Left cardiac atrium (tissue), 4 donors: ENCODE results near the gene SPAG16. TPM values are rescaled to one million over a fixed set of nuclear protein-coding genes. Genes with fewer than 3 reads are reported as not detected.

Experiments used
- ATAC-seq, 2 donors: fragments of 200-7000 bp; cut with Tn5 transposase; one replicate each; pipeline ENCODE4 v1.9.1; 2020; ENCODE audit warnings: mild to moderate bottlenecking in 2 of 2, moderate library complexity in 2 of 2
- DNase-seq: peaks from one replicate; pipeline ENCODE4 v3.0.0-alpha.2; 2020
- intact Hi-C, 2 donors: fragments of 100-400 bp; cut with DNase I; formaldehyde crosslinking; loops; one replicate each; pipeline versions ENCODE4 v1.14.1 to v1.15.1; 2022 to 2023
- total RNA-seq, 2 donors: library from RNA; stranded (reverse); fragmentation: NEBNext Ultra II Directional; extraction: Animal tissue kit (Norgen Biotek cat#: 25700); gene quantifications; one replicate each; pipeline ENCODE4 v1.2.1, GENCODE V29; 2021
- donor health status: DM: no; HTN: yes; CAD: no.
- donor health status: DM: no; HTN: yes; CAD: no; lungs with severe emphysema.
- donor health status: DM: yes; HTN: yes; CAD: no.
- donor health status: Dilated cardiomyopathy.

The SPAG16 gene
- total RNA-seq, 2 donors from 2014 or later, result 16.8 to 18.6 TPM

DNA sequence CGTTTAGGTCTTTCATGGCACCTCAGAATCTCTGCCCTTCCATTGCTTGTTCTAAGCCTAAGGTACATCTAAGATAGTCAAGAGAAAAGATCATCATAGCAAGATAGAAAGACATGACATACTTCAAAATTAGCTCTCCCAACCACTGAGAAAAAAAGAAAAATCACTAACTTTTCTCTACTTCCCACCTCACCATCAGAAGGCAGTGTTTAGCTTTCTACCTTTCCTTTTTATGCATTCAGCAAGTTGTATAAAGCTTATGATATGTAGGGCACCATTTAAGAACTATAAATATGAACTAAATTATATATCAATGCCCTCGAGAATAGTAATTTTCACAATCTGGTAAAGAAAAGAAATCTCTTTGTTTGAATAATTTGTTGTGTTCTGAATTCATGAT, 794.8 kb downstream of the SPAG16 start:
- intact Hi-C loops, result no loop called here
- ATAC-seq (no peak), DNase-seq (no peak)

DNA sequence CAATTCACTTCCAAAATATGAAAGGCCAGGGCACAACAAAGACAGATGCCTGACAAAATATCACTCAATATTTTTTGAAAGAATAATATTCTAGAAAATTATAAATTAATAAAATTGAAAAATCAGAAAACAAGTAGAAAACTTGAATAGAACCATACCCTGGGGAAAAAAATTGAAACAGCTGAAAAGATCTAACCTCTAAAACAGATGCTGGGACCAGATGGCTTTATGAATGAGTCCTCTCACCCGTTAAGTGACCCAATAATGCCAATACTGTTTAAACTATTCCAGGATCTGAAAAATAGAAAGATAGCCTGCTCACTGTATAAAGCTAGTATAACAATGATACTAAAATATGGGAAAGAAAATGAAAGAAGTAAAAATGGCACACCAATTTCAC, 804.3 kb downstream of the SPAG16 start:
- intact Hi-C loops, result no loop called here
- DNase-seq (no peak), ATAC-seq (no peak)

DNA sequence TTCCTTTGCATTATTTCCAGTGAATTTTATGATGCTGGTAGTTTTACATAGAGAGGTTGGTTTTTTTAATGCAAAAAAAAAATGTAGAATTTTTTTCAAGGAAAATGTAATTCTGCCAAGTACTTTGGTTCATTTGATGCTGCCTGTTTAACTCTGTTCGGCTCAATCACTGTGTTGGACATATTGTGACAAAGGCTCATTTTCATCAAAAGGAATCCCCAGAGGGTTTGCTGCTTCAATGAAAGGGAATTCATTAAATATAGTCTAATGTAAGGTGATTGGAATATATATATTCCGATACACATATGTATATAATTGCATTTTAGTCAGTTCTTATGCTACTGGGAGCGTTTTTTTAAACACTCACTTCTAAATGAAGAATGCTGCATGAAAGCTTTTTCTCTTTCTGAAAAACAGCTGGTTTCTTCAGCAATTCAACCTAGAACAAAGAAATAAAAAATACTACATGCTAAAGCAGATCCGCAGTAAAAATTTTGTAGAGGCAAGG, 812.0 kb downstream of the SPAG16 start:
- intact Hi-C loops, result no loop called here

DNA sequence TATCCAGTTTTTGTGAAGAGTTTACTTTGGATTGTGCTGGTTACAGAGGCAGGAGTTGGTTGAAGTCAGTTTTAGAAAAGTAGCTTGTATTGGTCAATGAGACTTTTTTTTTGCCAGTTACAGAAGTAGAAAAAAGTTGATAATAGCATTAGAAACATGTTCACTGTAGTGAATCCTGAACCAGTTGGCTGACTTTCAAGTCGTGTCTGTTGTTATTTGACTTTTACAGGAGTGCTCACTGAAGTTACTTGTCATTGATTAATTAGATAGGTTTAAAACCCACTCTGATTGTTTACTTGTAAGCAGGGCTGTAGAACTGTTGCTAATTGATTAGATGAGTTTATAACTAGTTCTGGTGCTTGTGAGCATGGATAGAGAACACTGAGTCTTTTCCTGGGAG, 814.5 kb downstream of the SPAG16 start:
- DNase-seq (no peak), ATAC-seq (no peak)
- intact Hi-C loops, result no loop called here

More for the DNA sequence above, 812.0 kb downstream of the SPAG16 start:
- ATAC-seq (no peak), DNase-seq (no peak)

DNA sequence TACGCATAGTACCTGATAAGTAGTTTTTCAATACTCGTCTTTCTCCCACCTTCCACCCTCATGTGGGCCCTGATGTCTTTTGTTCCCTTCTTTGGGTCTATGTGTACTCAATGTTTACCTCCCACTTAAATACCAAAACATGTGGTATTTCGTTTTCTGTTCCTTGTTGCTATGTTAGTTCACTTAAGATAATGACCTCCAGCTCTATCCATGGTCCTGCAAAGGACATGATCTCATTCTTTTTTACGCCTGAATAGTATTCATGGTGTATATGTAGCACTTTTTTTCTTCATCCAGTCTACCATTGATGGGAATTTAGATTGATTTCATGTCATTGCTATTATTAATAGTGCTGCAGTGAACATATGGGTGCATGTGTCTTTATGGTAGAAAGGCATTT, 816.2 kb downstream of the SPAG16 start:
- no peak for DNase-seq
- ATAC-seq, result no peak
- intact Hi-C loops, result no loop called here

DNA sequence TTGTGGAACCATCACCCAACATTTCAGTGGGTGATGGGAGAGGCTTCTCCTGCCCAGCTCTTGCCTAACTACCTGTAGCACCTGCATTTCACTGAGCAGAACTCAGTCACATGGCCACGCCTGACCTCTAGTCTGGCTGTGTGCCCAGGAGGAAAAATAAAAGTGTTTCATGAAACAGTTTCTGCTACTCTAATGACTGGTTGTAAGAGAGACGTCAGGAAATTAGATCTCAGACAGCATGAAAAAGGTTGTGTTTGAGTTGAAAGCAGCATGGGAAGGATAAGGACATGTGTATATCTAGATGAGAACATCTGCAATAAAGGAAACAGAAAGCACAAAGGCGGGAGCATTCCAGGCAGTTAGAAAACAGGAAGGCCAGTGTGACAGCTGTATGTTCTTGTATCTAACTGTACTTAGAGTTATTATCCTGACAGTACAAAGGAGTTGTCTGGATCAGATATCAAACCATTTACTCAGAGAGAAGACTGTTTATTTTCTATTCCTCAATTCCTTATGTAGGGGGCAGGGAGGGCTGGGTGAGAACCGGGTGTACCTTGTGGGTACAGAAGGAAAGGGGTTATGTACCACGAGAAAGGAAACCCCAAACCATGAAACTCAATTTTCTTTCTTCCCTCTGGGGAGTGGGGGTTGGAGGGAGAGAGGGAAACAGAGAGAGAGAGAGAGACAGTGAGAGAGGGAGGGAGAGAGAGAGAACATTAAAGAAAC, 819.2 kb downstream of the SPAG16 start:
- intact Hi-C loops, result no loop called here
- ATAC-seq (no peak), DNase-seq (no peak)

DNA sequence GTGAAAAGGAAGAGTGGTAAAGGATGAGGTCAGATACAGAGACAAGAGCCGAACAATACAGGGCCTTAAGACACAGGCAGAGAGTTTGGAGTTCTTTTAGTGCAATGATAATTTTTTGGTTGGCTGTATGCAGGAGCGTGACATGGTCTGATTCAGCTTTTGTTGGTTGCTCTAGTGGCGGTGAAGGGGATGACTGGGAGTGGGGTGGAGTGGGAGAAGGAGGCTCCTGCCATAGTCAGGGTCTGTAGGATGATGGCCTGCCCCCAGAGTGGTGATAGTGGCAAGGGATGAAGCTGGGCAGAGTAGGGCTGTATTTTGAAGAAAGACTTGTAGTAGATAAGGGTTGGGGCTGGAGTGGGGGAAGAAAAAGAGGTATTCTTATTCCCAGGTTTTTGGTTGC, 820.0 kb downstream of the SPAG16 start:
- DNase-seq (no peak), ATAC-seq (no peak)
- intact Hi-C loops, result no loop called here

DNA sequence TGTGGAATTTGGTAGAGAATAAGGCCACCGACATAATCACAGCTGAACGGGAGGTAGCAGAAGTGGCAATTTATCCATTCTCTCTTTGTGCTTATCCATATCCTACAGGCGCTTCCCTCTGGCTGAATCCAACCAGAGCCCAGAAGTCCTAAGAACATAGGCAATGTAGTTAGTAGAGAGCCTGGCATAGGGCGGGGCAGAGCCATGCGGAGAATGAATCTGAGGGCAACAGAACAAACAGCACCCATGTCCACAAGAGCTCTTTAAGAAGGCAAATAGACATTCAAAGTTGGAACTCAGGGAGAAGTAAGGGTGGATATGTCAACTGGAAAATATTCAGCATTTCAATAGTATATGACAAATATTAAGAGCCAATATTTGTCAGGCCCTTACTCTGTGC, 820.7 kb downstream of the SPAG16 start:
- ATAC-seq (no peak), DNase-seq (no peak)
- intact Hi-C loops, result no loop called here

DNA sequence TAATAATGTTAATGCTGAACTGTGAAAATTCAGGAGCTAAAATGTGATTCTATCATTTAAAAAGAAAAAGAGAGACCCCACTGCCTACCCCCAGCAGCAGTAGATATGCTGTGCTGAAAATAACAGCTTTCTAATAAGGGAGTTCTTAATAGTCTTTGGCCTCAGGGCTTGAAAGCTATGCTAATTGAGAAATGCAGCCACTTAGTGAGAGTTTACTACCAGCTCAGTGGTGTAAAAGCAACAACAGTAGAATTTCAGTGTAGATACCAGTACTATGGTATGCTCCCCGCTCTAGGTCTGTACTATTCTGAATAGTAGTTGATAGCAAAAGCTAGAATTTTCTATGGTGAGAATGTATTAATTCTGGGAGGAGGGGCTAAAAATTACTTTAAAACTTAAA, 823.5 kb downstream of the SPAG16 start:
- no peak for ATAC-seq
- no peak for DNase-seq
- intact Hi-C loops, result no loop called here

DNA sequence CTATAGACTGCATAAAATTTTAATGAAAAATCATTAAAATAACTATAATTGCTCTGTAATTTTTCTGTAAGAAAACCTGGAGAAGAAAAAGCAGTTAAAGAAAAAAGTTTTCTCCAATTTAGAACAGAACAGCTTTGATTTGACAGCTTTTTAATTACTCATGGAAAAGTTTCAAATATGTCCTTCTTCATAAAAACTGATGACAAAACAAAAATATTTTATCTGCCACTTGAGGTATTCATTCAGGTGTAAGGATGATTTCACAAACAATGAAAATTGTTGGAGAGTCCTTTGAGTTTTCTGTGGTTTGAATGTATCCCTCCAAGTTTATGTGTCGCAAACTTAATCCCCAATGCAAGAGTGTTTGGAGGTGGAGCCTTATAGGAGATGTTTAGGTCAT, 824.3 kb downstream of the SPAG16 start:
- intact Hi-C loops, result no loop called here
- no peak for DNase-seq
- ATAC-seq, result no peak

DNA sequence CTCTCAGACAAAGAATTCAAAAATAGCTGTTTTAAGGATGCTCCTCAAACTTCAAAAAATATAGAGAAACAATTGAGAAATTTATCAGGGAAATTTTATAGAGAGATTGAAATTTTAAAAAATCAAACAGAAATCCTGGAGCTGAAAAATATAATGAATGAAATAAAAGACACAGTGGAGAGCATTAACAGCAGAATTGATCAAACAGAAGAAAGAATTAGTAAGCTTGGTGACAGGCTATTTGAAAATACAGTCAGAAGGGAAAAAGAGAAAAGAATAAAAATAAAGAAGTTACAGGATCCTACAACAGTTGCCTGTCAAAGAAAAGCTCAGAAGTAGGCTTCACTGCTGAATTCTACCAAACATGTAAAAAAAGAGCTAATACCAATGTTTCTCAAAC, 832.8 kb downstream of the SPAG16 start:
- intact Hi-C loops, result no loop called here
- ATAC-seq, result no peak
- DNase-seq, result no peak

DNA sequence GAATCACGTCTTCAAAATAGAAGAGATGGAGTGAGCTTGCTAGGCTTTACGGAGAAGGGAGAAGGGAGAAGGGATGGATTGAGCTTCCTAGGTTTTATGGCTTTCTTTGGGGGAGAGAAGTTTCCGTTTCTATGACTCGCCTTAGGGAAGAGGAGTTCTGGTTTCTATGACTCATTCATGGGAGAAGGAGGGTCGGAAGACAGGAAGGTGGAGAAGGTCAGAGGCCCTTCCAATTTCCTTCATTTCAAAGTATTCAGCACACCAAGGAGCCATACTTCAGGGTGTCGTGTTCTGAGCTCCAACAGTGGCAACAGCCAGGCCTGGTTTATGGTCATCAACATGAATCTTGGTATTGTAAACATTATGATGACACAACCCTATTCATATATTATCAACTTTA, 841.9 kb downstream of the SPAG16 start:
- intact Hi-C loops, result no loop called here
- DNase-seq, result no peak
- ATAC-seq, result no peak

DNA sequence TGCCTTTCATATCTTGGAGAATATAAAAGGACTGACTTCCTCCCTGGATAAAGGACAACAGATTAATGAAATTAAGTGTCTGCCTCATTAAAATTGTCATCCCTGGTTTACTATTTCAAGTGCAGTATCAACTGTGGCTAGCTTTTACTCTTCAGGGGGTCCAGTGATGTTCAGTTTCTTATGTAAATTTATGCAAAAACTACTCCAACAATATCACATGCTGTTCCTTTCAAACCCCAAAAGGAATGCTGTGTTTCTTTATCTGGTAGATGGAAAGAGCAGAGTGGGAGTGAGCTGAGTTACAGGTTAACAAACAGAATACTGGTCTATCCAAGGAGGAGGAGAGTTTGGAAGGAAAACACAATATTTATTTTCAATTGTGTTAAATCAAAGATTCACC, 842.9 kb downstream of the SPAG16 start:
- no peak for ATAC-seq
- intact Hi-C loops, result no loop called here
- DNase-seq, result no peak

DNA sequence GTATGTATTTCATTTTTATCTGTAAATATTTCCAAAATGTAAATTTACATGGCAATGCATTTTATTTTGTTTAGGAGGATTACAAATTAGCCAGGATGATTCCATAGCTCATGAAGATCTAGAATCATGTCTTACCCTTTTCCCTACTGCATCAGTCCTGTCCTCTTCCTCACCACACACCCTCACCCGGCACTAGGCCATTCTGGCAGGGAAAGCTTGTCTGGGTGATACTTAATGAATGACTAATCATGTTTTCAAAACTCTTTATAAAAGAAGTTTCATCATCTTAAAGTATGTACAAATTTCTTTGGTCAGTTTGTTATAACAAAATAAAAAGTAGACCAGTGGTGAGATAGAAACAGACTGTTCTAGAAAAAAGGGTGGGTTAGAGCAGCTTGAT, 843.3 kb downstream of the SPAG16 start:
- DNase-seq, result no peak
- intact Hi-C loops, result no loop called here
- peak in 1 of 2 donors; percentile 79 for ATAC-seq

DNA sequence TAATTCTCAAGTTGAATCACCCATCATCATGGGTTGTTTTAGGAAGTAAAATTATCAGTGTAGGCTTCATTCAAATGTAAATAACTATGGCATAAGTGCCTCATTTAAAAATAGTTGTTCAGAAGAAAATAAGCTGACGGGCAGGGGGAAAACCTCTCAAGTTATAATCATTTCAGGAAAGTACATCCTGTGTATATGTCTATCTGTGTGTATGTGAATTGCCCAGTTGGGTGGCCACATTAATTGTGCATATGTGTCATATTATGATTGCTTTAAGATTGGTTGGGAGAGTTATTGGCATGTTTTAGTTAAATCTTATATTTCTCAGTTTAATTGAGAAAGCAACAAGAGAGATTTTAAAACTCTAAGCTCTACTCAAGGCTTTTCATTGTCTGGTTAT, 843.8 kb downstream of the SPAG16 start:
- no peak for DNase-seq
- intact Hi-C loops, result no loop called here
- no peak for ATAC-seq

DNA sequence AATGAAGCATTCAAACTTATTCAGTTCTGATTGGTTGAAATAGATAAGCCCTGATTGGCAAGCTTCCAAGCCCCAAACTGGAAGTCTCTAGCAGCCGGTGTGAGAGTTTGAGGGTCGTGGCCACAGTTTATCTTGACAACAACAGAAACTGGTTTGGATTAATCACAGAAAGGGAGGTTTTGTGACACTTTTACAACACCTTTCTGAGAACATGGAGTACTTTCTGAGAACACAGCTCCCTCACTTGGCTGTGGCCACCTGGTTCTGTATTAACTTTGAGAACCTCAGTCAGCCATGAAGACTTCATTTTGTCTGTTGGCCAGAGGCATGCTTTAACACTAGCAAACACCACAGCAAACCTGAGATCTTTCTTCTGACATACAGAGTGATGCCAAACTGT, 845.9 kb downstream of the SPAG16 start:
- DNase-seq (no peak), ATAC-seq (no peak)
- intact Hi-C loops, result no loop called here

DNA sequence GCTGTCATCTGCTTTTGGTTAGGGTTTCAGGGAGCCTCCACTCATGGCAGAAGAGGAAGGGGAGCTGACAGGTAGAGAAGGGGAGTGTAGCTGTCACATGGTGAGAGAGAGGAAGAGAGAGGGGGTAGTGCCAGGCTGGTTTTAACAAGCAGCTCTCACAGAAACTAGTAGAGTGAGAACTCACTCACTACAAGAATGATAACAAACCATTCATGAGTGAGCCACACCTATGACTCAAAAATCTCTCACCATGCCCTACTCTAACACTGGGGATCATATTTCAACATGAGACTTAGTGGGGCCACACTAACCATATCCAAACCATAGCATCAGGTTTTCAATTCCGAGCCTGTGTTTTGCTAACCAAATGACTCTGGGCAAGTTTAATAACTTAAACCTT, 851.7 kb downstream of the SPAG16 start:
- intact Hi-C loops, result no loop called here
- DNase-seq (no peak), ATAC-seq (no peak)

DNA sequence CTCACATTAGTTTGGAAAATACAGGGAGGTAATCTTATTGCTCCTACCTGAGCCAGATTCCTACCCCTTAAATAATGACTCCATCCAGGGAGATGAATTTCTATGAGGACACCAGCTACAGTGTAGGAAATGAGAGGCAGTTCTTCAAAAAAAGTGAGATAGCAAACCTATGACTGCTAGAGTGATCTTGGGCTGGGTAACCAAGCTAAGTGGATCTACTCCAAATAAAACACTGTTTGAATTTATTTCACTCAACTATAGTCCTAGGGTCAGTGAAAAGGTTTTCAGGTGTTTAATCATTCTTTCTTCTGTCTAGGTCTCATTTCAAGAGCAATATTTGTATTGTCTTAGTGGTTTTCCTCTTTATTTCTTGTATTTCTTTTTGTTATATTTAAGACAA, 854.5 kb downstream of the SPAG16 start:
- ATAC-seq (no peak), DNase-seq (no peak)
- intact Hi-C loops, result no loop called here

DNA sequence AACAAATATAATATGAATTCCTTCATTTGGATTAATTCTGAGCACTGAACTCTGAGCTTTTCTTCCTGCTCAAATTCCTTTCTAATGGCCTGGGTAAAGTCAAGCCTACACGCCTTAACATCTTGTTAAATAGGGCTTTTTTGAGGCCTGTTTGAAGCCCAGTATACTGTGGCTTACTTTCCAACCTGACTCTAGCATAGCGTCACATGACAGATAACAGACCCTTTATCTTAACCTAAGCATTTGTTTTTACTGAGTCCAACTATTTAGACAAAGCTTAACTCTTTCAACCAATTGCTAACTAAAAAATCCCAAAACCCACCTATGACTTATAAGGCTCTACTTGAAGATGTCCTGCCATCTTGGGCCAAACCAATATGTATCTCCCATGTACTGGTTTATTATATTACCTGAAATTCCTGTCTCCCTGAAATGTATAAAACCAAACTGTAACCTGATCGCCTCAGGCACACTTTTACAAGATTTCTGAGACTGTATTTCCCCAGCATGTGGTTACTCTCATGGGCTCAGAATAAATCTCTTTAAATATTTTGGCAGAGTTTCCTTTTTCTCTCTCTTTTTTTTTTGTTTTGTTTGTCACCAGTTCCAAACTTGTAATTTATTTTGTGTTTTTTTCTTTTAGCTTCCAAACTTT, 855.5 kb downstream of the SPAG16 start:
- intact Hi-C loops, result no loop called here
- no peak for DNase-seq

DNA sequence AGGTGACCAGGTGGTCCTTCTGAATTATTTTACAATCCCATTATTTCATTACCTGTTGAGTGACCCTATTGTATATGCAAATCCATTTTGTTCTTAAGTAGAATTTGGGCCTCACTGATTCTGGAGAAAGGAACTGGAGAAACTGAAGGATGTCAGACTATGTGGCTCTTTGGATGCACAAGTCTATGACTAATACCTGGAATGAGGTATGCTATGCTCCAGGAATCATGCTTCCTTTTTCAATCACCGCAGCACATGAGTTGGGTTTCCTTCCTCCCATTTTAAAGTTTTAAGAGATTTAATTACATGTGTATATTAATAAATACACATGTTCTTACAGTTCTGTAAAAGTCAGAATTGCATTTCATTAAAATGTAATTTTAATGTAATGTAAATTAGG, 872.7 kb downstream of the SPAG16 start:
- intact Hi-C loops, result no loop called here
- no peak for ATAC-seq
- no peak for DNase-seq

More for the DNA sequence above, 855.5 kb downstream of the SPAG16 start:
- ATAC-seq, result no peak

DNA sequence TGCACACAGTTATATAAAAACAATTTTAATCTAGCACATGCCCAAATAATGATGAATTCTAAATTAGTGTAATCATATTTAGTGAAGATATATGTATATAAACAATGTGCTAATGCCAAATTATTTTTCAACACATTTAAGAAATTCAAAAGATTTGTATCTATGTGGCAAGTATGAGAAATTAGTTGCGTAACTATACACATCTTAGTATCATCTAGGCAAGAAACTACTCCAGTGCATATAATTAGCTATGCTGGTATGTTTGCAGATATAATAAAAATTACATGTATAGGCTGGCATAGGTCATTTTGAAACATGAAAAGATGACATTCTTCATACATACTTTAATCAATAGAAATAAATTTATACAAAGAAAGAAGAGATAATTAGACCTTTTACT, 874.6 kb downstream of the SPAG16 start:
- ATAC-seq (no peak), DNase-seq (no peak)
- intact Hi-C loops, result no loop called here
